WERI-Rb-1 (cell line): Measurements from ENCODE around the gene SLX9.

Source experiments
- DNase-seq: peaks from one replicate; pipeline ENCODE4 v3.0.0-alpha.2; 2020
- H3K27ac ChIP-seq: fragments of 250-450 bp; sonication (Bioruptor Pico); 2 replicates; pipeline ENCODE4 v1.5.1; 2020; ENCODE audit warnings: mild to moderate bottlenecking, moderate library complexity
- H3K27me3 ChIP-seq: fragments of 250-450 bp; sonication (Bioruptor Pico); 2 replicates; pipeline ENCODE4 v1.5.1; 2021; ENCODE audit warnings: mild to moderate bottlenecking, low read depth, moderate library complexity; ENCODE audit not compliant: insufficient read depth, severe bottlenecking
- H3K36me3 ChIP-seq: fragments of 250-450 bp; sonication (Bioruptor Pico); 2 replicates; pipeline ENCODE4 v1.5.1; 2020; ENCODE audit warnings: mild to moderate bottlenecking, moderate library complexity
- H3K4me3 ChIP-seq: 2 replicates; pipeline ENCODE4 v1.5.1; 2011; ENCODE audit warnings: low read depth, mild to moderate bottlenecking, control low read depth, low read length
- H3K9me3 ChIP-seq: fragments of 250-450 bp; sonication (Bioruptor Pico); 2 replicates; pipeline ENCODE4 v1.5.1; 2021; ENCODE audit warnings: mild to moderate bottlenecking, moderate library complexity; ENCODE audit not compliant: severe bottlenecking
- CTCF ChIP-seq: IDR thresholded peaks from 2 replicates; pipeline ENCODE4 v1.5.1; 2011; ENCODE audit warnings: low read depth, mild to moderate bottlenecking, control low read depth, inconsistent platforms, low read length

SLX9 gene

DNA sequence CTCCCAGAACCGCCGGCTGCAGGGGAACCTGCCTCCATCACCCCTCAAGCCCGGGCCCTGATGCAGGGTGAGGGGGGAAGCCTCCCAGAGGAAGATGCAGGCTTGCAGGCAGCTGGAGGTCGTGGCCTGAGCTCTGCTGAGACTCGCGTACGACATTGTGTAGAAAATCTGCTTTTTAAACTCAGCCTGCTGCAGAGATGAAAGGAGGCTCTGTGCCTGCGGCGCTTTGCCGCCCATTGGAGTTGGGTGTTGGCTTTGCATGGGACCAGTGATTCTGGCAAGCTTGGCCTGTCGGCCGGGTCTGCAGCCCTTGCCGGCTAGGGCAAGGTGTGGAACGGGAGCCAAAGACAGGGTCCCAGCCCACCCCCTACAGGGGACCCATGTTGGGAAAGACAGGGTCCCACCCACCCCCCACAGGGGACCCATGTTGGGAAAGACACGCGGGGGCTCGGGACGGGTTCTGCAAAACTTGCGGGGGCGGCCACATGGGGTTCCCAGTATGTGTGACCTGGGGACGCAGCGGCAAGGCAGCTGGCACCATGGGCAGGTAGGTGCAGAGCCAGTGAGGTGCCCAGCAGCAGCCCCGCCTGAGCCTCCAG is 55.6 kb downstream of the SLX9 start:
- Histone ChIP-seq H3K36me3 (no peaks in the 10 kb centered on the region), H3K9me3 (no peaks in the 10 kb centered on the region), H3K27ac (no peak overlapping the region), H3K4me3 (no peak overlapping the region), H3K27me3 (no peaks in the 10 kb centered on the region)
- no peak for DNase-seq
- TF ChIP-seq CTCF: no peak

GRCh38 chr21:44996096-44996495 is 56.3 kb downstream of the SLX9 start:
- no peak for DNase-seq
- no peak overlapping the region for H3K4me3 ChIP-seq
- H3K27ac ChIP-seq: no peak overlapping the region
- TF ChIP-seq CTCF: no peak
- H3K27me3 ChIP-seq: no peaks in the 10 kb centered on the region
- no peaks in the 10 kb centered on the region for H3K9me3 ChIP-seq
- H3K36me3 ChIP-seq: no peaks in the 10 kb centered on the region

DNA sequence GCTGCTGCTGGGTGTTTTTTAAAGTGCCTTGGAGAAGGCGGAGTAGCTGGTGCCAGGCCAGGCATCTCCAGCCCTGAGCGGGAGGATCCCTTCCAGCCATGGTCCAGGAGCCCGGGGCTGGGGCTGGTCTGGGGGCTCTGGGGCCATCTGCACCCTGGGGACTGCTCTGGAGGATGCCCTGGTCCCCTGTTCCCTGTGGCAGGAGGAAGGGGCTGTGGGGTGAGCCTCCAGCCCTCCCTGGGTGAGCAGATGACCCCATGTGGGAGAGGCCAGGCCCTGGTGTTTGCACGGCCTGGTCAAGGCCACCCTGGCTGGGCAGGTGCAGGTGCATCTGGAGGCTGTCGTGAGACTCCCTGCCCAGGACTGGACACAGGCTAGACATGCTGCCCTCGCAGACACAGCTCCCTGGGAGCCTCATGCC is 56.7 kb downstream of the SLX9 start:
- no peak for DNase-seq

DNA sequence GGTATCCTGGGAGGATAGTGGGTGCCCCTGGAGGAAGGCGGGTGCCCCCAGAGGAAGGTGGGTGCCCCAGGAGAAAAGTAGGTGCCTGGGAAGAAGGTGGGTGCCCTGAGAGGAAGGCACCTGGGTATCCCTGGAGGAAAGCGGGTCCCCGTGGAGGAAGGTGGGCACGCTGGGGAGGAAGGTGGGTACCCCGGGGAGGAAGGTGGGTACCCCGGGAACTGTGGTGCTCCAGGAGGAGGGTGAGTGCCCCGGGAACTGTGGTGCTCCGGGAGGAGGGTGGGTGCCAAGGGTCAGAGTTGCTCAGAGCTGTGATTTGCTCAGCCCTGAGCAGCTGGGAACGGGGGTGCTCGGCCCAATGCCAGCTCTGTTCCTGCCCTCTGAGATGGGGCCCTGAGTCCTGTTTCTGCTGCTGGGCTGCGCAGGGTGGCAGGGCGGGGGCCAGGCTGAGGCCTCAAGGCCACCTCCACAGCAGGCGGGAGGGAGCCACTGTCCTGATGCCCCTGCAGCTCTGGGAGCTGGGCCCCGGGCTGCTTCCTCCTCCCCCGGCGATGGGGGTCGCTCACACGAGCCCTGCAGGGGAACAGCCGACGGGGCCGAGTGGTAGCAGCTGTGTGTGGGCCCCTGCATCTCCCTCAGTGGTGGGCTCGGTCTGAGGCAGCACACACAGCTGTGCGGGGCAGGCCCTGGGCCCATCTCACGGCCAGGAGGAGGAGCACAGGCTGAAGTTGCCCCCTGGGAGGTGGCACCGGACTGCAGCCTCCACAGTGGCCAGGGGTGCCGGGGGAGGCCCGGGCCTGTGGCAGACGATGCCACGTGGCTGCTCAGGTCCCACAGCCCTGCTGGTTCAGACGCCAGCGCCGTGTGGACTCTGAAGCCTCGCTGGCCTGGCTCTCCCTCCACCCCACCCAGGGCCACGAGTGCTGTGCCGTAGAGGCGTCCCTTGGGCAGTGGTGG is 57.4 kb downstream of the SLX9 start:
- no peaks in the 10 kb centered on the region for H3K27me3 ChIP-seq
- H3K4me3 ChIP-seq: no peak overlapping the region
- no peak overlapping the region for H3K27ac ChIP-seq
- H3K9me3 ChIP-seq: no peaks in the 10 kb centered on the region
- no peaks in the 10 kb centered on the region for H3K36me3 ChIP-seq
- no peak for DNase-seq
- TF ChIP-seq CTCF: no peak

More for the DNA sequence above, 56.7 kb downstream of the SLX9 start:
- no peaks in the 10 kb centered on the region for H3K27me3 ChIP-seq
- H3K27ac ChIP-seq: no peak overlapping the region
- no peaks in the 10 kb centered on the region for H3K36me3 ChIP-seq
- TF ChIP-seq CTCF: no peak
- H3K4me3 ChIP-seq: no peak overlapping the region
- H3K9me3 ChIP-seq: no peaks in the 10 kb centered on the region

GRCh38 chr21:44998086-44998620 is 58.3 kb downstream of the SLX9 start:
- H3K9me3 ChIP-seq: no peaks in the 10 kb centered on the region
- H3K27ac ChIP-seq: no peak overlapping the region
- no peaks in the 10 kb centered on the region for H3K36me3 ChIP-seq
- no peak for TF ChIP-seq CTCF
- no peaks in the 10 kb centered on the region for H3K27me3 ChIP-seq
- DNase-seq: no peak
- H3K4me3 ChIP-seq: no peak overlapping the region
